OCI-LY1 (cell line): ENCODE measurements around the gene FAHD1.

Experiments
- EZH2 ChIP-seq: fragments of 200-600 bp; sonication (generic), shearing (Covaris generic); IDR thresholded peaks from 2 replicates; pipeline ENCODE4 v1.8.0; 2017; ENCODE audit warnings: borderline replicate concordance, mixed run types, mild to moderate bottlenecking, antibody characterized with exemption, low read length, moderate library complexity, mixed read lengths
- TF ChIP-seq, protein P1 (sequence below): fragments of 200-600 bp; sonication (generic), shearing (Covaris generic); IDR thresholded peaks from 2 replicates; pipeline ENCODE4 v1.5.1; 2017; ENCODE audit warnings: mild to moderate bottlenecking, antibody characterized with exemption, low read length, moderate library complexity, mixed read lengths

- TF ChIP-seq, protein P1, sequence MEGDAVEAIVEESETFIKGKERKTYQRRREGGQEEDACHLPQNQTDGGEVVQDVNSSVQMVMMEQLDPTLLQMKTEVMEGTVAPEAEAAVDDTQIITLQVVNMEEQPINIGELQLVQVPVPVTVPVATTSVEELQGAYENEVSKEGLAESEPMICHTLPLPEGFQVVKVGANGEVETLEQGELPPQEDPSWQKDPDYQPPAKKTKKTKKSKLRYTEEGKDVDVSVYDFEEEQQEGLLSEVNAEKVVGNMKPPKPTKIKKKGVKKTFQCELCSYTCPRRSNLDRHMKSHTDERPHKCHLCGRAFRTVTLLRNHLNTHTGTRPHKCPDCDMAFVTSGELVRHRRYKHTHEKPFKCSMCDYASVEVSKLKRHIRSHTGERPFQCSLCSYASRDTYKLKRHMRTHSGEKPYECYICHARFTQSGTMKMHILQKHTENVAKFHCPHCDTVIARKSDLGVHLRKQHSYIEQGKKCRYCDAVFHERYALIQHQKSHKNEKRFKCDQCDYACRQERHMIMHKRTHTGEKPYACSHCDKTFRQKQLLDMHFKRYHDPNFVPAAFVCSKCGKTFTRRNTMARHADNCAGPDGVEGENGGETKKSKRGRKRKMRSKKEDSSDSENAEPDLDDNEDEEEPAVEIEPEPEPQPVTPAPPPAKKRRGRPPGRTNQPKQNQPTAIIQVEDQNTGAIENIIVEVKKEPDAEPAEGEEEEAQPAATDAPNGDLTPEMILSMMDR, result no peak
- no peak for TF ChIP-seq EZH2
Measured at GRCh38 chr16:1851793-1852192, 24.8 kb downstream of the FAHD1 start.
